Left lobe of liver (tissue), 2 donors: ENCODE results near the gene PLD1. TPM values are rescaled to one million over a fixed set of nuclear protein-coding genes. Genes with fewer than 3 reads are reported as not detected.
A peak's percentile ranks its signal among the peaks of the same experiment; 100 is the strongest.
"Not testable (repeated sequence)": the region's sequence is repeated elsewhere in the genome, so short reads cannot be mapped to it uniquely, and the experiment has no call there.

ENCODE experiments used
- ATAC-seq: fragments of 200-7000 bp; cut with Tn5 transposase; one replicate; pipeline ENCODE4 v1.9.1; 2020; ENCODE audit warnings: mild to moderate bottlenecking, moderate library complexity
- DNase-seq: peaks from one replicate; pipeline ENCODE4 v3.0.0-alpha.2; 2020; ENCODE audit warnings: low spot score
- total RNA-seq: library from RNA; stranded (reverse); gene quantifications from one replicate; pipeline ENCODE4 v1.2.1, GENCODE V29; 2021
- donor health status: DM: no; HTN: no; CAD: no; lungs with moderate emphysema.
- donor health status: DM: no; HTN: yes; CAD: no.

Gene PLD1
- total RNA-seq, 1 donor from 2014 or later, result 15.2 TPM

- ATAC-seq, result no peak
- no peak for DNase-seq
Observed at GRCh38 chr3:171748064-171748924, 62.0 kb downstream of the PLD1 start.

DNA sequence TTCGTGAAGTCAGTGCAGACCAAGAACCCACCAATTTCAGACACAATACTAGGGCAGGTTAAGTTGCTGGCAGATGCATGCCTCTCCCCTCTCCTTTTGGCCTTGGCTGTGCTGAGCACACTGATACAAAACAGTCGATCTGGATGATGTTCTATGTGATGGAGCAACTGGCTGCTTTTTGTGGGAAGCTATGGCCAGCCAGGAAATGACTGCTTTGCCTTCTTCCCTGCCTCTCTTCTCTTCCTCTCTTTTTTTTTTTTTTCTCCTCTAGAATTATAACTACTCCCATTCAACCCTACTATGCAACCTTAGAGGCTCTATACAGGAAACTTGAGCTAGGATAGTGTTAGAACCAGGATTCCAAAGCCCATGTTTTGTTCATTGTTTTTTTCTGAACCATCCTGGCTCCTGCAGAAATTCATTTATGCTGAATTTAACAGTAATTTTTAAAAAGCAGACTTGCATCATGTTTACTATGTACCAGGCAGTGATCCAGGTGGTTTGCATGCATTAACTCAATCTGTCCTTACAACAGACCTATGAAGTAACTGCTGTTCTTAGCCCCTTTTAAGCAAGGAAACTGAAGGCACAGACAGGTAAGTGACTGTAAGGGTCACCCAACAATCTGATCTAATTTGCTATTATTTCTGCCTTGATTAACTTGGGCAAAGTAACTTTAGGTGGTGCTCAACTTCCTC, 62.9 kb downstream of the PLD1 start:
- ATAC-seq (no peak), DNase-seq (no peak)

DNA sequence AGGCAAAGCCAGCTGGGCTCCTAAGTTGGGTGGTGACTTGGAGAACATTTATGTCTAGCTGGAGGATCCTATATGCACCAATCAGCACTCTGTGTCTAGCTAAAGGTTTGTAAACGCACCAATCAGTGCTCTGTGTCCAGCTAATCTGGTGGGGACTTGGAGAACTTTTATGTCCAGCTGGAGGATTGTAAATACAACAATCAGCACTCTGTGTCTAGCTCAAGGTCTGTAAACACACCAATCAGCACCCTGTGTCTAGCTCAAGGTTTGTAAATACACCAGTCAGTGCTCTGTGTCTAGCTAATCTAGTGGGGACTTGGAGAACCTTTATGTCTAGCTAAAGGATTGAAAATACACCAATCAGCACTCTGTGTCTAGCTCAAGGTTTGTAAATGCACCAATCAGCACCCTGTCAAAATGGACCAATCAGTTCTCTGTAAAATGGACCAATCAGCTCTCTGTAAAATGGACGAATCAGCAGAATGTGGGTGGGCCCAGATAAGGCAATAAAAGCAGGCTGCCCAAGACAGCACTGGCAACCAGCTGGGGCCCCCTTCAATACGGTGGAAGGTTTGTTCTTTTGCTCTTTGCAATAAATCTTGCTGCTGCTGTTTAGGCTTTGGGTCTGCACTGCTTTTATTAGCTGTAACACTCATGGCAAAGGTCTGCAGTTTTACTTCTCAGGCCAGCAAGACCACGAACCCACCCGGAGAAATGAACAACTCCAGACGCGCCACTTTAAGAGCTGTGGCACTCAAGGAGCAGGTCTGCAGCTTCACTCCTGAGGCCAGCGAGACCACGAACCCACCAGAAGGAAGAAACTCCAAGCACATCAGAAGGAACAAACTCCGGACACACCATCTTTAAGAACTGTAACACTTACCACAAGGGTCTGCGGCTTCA, 63.7 kb downstream of the PLD1 start:
- not testable (repeated sequence) for ATAC-seq

DNA sequence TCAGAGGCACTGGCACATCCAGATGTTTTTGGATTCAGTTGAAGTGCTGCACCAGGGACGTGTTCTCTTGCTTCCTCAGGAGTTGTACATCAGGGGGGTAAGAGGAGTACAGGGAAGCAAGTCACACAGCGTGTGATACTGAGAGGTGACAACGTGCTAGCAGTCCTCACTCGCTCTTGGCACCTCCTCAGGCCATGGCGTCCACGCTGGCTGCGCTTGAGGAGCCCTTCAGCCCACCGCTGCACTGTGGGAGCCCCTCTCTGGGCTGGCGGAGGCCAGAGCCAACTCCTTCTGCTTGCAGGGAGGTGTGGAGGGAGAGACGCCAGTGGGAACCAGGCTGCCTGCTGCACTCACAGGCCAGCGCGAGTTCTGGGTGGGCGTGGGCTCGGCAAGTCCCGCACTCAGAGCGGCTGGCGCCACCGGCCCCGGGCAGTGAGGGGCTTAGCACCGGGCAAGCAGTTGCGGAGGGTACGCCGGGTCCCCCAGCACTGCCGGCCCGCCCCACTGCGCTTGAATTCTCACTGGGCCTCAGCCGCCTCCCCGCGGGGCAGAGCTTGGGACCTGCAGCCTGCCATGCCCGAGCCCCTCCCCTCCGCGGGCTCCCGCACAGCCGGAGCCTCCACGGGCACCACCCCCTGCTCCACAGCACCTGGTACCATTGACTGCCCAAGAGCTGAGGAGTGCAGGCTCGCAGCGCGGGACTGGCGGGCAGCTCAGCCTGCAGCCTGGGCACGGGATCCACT, 64.5 kb downstream of the PLD1 start:
- ATAC-seq (no peak), DNase-seq (no peak)

More for the DNA sequence above, 63.7 kb downstream of the PLD1 start:
- not testable (repeated sequence) for DNase-seq

DNA sequence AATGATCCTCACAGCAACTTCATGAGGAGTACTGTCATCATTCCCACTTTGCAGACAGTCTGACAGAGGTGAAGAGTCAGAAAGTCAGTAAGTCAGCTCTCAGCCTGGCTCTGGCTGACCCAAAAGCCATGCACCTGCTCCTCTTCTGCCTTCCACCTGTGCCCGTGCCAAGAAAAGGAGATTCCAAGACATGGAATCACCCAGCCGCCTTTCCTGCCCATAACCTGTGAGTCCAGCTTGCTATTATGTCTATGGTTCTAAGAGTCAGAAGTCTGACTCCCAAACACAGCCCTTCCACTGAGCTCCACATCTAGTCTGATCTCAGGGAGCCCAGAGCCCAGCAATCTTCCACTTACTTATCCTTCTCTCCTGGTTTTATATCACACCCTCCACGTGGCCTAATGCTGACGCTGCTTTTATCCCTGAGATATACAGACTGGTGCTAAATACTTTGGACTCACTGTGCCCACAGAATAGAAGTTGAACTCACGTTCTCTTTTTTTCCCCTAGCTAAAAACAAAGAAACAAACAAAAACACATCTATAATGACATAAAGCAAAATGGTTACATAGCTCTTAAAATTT, 66.0 kb downstream of the PLD1 start:
- DNase-seq (no peak), ATAC-seq (no peak)

GRCh38 chr3:171743327-171744157, 66.7 kb downstream of the PLD1 start:
- peak; percentile 42 for ATAC-seq
- no peak for DNase-seq

- no peak for ATAC-seq
- DNase-seq, result no peak
Observed at GRCh38 chr3:171741377-171741776, 68.9 kb downstream of the PLD1 start.

GRCh38 chr3:171736556-171736955, 73.7 kb downstream of the PLD1 start:
- DNase-seq (no peak), ATAC-seq (peak; percentile 63)

GRCh38 chr3:171733561-171733960, 76.7 kb downstream of the PLD1 start:
- ATAC-seq (no peak), DNase-seq (no peak)

DNA sequence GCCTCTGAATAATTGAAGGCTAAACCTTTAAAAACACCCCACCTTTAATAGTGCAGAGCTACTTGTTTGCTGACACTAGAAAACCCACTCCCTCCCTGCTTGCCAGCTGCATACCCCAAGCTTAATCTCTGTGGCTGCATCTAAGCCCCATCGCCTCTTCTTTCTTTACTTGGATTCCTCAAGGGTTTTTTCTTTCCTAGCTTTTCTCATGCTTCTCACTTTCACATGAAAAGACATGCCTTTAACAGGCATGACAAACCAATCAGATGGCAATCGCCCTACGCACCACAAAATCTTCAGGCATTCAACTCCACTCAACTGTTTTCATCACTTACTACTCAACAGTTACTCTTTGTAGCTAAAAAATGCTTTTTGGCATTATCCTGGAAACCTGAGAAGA, 77.5 kb downstream of the PLD1 start:
- ATAC-seq, result no peak
- no peak for DNase-seq

DNA sequence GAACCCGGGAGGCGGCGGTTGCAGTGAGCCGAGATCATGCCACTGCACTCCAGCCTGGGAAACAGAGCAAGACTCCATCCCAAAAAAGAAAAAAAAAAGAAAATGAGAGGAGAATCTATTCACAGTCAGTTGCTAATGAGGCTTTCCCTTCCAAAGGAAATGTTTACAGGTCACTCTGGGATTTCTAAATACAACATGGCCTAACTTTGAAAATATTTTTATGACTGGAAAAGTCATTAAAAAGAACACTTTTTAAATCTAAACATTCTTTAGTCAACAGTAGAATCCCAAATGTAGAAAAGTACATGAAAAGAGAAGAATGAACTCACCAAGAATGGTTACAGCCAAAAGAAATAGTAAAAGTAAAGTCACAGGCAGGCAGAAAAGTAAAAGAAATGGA, 78.6 kb downstream of the PLD1 start:
- no peak for ATAC-seq
- no peak for DNase-seq

- no peak for DNase-seq
- no peak for ATAC-seq
Observed at GRCh38 chr3:171729452-171730334, 80.6 kb downstream of the PLD1 start.

DNA sequence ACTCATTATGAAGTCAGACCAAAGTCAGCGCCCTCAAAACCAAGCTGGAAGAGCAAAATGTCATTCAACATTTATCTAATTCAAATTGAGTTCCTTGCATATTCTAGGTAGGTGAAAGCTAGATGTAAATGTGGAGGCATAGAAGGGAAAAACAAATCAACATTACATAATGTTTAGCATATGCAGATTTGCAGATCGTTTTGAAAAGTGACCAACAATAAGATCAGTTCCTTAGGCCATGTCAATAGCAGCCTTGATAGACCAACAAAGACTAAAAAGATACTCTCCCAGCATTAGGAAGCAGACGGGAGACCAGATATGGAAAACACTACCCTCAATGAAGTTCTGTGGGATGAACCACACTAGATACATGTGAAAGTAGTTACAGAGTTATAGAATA, 83.0 kb downstream of the PLD1 start:
- DNase-seq (no peak), ATAC-seq (no peak)

- DNase-seq, result no peak
- no peak for ATAC-seq
Observed at GRCh38 chr3:171718493-171719185, 91.6 kb downstream of the PLD1 start.

DNA sequence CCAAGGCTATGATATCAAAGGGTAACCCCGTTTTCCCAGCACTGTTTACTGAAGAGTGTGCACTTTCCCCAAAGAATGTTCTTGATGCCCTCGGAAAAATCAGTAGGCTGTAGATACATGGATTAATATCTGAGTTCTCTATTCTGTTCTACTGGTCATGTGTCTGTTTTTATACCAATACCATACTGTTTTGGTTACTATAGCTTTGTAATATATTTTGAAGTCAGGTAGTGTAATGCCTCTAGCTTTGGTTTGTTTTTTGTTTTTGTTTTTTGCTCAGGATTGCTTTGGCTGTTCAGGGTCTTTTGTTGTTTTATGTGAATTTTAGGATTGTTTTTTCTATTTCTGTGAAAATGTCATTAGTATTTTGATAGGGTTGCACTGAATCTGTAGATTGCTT, 95.1 kb downstream of the PLD1 start:
- no peak for ATAC-seq

GRCh38 chr3:171712171-171712938, 97.9 kb downstream of the PLD1 start:
- ATAC-seq (no peak), DNase-seq (no peak)

More for the DNA sequence above, 95.1 kb downstream of the PLD1 start:
- no peak for DNase-seq
